Omental fat pad (tissue), 4 donors: ENCODE data around the gene CTBP1. TPM values are rescaled to one million over a fixed set of nuclear protein-coding genes. Genes with fewer than 3 reads are reported as not detected.
A peak's percentile ranks its signal among the peaks of the same experiment; 100 is the strongest.

Source experiments
- ATAC-seq: fragments of 150-250 bp; one replicate; pipeline ENCODE4 v1.9.1; 2016; ENCODE audit warnings: mild to moderate bottlenecking, moderate library complexity; ENCODE audit not compliant: low FRiP score
- DNase-seq: peaks from one replicate; pipeline ENCODE4 v3.0.0-alpha.2; 2019; ENCODE audit warnings: low spot score
- total RNA-seq, 4 donors: library from RNA; depleted of rRNA; stranded (reverse); fragments of >200 nt; gene quantifications; one replicate each; pipeline ENCODE4 v1.1.0, GENCODE V29; 2016
- TF ChIP-seq, protein P1 (sequence below), 3 donors: fragments of 450-650 bp; IDR thresholded peaks; one replicate each; pipeline ENCODE4 v1.5.1; 2016 to 2017; ENCODE audit warnings: antibody characterized with exemption in 3 of 3, mild to moderate bottlenecking in 3 of 3, moderate library complexity in 2 of 3

The CTBP1 gene
- total RNA-seq, 4 donors from 2014 or later: 102 to 137 (median 132) TPM

- TF ChIP-seq, protein P1, sequence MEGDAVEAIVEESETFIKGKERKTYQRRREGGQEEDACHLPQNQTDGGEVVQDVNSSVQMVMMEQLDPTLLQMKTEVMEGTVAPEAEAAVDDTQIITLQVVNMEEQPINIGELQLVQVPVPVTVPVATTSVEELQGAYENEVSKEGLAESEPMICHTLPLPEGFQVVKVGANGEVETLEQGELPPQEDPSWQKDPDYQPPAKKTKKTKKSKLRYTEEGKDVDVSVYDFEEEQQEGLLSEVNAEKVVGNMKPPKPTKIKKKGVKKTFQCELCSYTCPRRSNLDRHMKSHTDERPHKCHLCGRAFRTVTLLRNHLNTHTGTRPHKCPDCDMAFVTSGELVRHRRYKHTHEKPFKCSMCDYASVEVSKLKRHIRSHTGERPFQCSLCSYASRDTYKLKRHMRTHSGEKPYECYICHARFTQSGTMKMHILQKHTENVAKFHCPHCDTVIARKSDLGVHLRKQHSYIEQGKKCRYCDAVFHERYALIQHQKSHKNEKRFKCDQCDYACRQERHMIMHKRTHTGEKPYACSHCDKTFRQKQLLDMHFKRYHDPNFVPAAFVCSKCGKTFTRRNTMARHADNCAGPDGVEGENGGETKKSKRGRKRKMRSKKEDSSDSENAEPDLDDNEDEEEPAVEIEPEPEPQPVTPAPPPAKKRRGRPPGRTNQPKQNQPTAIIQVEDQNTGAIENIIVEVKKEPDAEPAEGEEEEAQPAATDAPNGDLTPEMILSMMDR (IDR thresholded peaks at IDR 0.05): no peak
- ATAC-seq: no peak
These were observed 41.4 kb upstream of the CTBP1 start for GRCh38 chr4:1290165-1290977.

DNA sequence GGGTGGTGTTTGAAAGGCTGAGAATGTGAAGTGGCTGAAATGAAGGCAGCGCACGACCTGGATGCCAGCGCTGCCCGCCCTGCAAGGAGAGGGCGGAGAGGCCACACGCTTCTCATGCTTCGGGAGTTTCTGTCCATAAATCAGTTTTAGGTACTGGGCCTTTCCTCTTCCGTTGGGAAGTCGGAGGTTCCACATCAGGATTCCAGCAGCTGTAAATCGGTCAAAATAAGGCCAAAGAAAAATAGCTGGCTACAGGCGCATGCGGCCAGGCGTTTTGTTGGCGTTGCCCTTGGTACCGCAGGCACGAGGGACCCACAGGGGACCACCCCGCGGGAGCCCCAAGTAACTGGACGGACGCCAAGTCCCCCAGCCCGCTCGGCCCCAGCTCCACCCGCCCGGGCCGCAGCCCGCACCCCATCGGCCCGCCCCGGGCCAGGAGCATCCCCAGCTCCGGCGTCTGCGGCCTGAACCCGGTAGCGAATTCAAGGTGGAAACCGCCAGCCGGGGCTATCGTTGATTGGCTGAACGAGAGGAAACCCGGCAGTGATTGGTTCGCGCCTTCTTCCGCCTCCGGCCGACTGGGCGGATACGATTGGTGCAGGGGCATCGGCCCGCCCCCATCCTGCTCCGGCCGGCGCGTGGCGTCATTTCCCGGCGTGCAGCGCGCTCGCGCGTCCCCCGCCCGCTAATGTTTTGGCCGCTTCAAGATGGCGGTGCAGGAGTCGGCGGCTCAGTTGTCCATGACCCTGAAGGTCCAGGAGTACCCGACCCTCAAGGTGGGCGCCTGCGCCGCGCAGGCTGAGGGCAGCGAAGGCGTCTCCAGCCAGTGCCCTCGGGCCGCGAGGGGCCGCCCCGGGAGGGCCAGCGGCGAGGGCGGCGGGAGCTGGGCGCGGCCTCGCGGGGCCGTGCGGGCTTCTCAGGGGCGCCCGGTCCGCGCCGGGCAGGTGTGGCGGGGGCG lies 40.6 kb upstream of the CTBP1 start, which contains the start of gene MAEA:
TSS of gene MAEA (plus strand) at position 685 of the 958 bp plus-strand sequence. CDS start at position 708, 23 bp downstream.
- ATAC-seq: peak; percentile 99
- peak; percentile 88 for DNase-seq
- TF ChIP-seq, protein P1 (IDR thresholded peaks at IDR 0.05): no peak

More at GRCh38 chr4:1290165-1290977, 41.4 kb upstream of the CTBP1 start:
- no peak for DNase-seq

DNA sequence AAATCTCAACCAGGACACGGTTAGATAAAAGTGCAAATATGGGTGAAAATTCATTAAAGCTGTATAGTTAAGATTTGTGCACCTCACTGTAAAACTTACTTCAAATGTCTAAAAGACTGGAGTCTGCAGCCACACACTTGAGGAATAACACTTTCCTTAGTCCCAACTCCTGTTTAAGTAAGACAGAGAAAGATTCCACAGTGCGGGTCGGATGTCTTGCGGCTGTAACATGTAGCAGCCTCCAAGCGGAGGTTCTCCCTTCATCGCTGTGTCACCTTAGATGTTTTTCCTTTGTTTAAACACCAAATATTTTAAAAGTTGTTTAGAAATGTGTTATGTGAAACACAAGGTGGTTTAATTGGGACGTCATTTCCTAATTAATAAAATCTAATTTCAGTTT lies 39.9 kb upstream of the CTBP1 start:
- ATAC-seq (no peak), DNase-seq (no peak)
- TF ChIP-seq, protein P1 (IDR thresholded peaks at IDR 0.05): no peak

DNA sequence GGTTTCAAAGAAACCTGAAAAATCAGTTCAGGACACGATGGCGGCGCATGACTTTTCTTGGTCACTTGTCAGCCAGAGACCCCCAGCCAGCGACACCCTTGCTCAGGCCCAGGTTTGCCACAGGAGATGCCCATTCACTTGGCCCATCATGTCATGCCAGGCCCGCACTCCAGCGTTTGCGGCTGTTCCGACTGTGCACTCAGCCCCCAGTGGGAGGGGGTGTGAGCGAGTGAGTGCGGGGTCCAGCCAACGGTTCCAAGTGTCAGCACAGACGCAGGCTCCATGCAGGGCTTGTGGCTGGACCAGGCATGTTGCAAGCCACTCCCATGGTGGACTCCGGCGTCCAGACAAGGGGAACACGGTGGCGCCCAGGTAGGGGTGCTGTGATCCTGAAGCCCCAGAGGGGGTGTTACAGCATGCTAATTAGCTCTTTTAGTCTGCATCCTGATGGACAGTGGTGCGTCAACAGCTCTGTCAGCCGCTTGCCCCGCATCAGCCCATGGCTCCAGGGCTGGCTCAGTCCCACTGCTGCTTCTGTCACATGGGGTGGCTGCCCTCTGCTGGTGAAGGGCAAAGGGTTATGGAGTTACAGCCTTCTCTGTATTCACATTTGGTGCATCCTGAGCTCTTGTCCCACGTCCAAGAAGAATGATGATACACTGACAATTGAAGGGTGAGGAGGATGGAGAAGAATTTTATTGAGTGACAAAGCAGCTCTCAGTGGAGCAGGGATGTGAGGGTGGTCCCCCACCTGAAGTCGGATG lies 37.0 kb upstream of the CTBP1 start:
- DNase-seq: no peak
- ATAC-seq: no peak
- TF ChIP-seq, protein P1 (IDR thresholded peaks at IDR 0.05): no peak

- DNase-seq (no peak), ATAC-seq (no peak)
- TF ChIP-seq, protein P1 (IDR thresholded peaks at IDR 0.05): no peak
These were observed 36.3 kb upstream of the CTBP1 start for GRCh38 chr4:1285151-1285789.

DNA sequence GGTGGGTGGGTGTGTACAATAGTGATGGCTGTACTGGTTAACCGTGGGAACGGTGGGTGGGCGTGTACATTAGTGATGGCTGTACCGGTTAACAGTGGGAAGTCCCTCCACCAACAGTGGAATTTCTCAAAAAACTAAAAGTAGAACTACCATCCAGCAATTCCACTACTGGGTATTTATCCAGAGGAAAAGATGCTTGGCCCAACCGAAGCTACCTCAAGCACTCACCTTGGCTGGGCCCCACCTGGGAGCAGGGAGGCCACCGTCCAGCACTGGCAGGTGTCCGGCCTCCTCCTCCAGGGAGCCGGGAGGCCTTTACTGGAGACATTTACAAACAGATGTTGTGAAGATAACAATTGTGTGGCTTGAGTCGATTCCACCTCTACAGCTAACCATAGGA lies 34.8 kb upstream of the CTBP1 start:
- TF ChIP-seq, protein P1 (IDR thresholded peaks at IDR 0.05): no peak
- DNase-seq (no peak), ATAC-seq (no peak)
